ENCODE data around the gene PPP2R2C. TPM values are rescaled to one million over a fixed set of nuclear protein-coding genes. Genes with fewer than 3 reads are reported as not detected.

Gene PPP2R2C
- total and polyA plus RNA-seq, 9 of the 15 experiments (the other 6 are each of a cell fraction or from before 2014, with no cell fraction given), result 0.04 to 0.06 TPM; not detected in 7

DNA sequence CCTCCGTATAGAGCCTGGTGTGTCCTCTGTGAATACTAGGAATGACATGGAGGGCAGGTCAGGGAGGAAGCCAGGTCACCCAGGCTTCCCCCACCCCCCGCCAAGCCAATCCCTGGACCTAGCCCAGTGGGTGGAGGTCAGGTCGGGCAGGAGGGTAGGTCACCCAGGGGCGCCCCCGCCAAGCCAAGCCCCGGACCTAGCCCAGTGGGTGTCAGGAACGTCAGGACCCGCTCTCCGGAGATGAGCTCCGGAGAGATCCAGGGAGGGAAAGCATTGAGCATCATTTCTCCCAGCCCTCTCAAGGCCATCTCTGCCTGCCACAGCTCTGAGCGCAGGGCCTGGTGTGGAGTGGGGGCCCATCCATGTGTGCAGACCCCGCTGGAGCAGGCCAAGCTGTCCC lies 154.2 kb downstream of the PPP2R2C start (continued):
- no peak for TF ChIP-seq BCLAF1 (IDR thresholded peaks at IDR 0.05; ENCODE audit: borderline replicate concordance in 1 of 2, control insufficient read depth in 1 of 2, low read depth in 2 of 2, low read length in 1 of 2)
- no peak for TF ChIP-seq RAD51 (IDR thresholded peaks at IDR 0.05; ENCODE audit: borderline replicate concordance, low read depth)
- TF ChIP-seq PYGO2 (tag; IDR thresholded peaks at IDR 0.05), result no peak
- no peak for TF ChIP-seq SMARCB1 (IDR thresholded peaks at IDR 0.05; ENCODE audit: insufficient read length, low read depth)
- no peak for TF ChIP-seq NFATC3 (IDR thresholded peaks at IDR 0.05)
- TF ChIP-seq, protein P1, sequence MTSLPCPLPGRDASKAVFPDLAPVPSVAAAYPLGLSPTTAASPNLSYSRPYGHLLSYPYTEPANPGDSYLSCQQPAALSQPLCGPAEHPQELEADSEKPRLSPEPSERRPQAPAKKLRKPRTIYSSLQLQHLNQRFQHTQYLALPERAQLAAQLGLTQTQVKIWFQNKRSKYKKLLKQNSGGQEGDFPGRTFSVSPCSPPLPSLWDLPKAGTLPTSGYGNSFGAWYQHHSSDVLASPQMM (CRISPR knock-in tag; IDR thresholded peaks at IDR 0.05), result no peak
- no peak for TF ChIP-seq NFXL1 (CRISPR knock-in tag; IDR thresholded peaks at IDR 0.05)
- TF ChIP-seq ZNF282 (CRISPR knock-in tag; IDR thresholded peaks at IDR 0.05), result no peak
- TF ChIP-seq, protein P2, sequence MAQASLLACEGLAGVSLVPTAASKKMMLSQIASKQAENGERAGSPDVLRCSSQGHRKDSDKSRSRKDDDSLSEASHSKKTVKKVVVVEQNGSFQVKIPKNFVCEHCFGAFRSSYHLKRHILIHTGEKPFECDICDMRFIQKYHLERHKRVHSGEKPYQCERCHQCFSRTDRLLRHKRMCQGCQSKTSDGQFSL (CRISPR knock-in tag; IDR thresholded peaks at IDR 0.05), result no peak
- TF ChIP-seq, protein P2 (tag; IDR thresholded peaks at IDR 0.05), result no peak
- TF ChIP-seq DNMT1 (IDR thresholded peaks at IDR 0.05), result no peak
- TF ChIP-seq SIN3A (IDR thresholded peaks at IDR 0.05; ENCODE audit: borderline replicate concordance in 2 of 2, control insufficient read depth in 1 of 2, low read depth in 2 of 2, low read length in 2 of 2), result no peak
- no peak for TF ChIP-seq RB1 (IDR thresholded peaks at IDR 0.05; ENCODE audit: low read depth)
- no peak for TF ChIP-seq ZNF197 (CRISPR knock-in tag; IDR thresholded peaks at IDR 0.05; ENCODE audit: low read depth)
- no peak for TF ChIP-seq RBM22 (IDR thresholded peaks at IDR 0.05; ENCODE audit: low read depth, low read length, poor library complexity, severe bottlenecking)
- no peak for TF ChIP-seq TBL1XR1 (IDR thresholded peaks at IDR 0.05; ENCODE audit: low read length in 2 of 2)
